ENCODE data around the gene MAGEB6.
"Not testable (repeated sequence)": the region's sequence is repeated elsewhere in the genome, so short reads cannot be mapped to it uniquely, and the experiment has no call there.

The MAGEB6 gene

GRCh38 chrX:26192204-26192603 lies at the start of gene MAGEB6:
TSS of gene MAGEB6 (plus strand) at chrX:26192440. CDS start at chrX:26193847, 1,407 bp downstream.
- no peak for DNase-seq (ENCODE audit: low spot score)

- DNase-seq (ENCODE audit: low spot score) = no peak
Measured at GRCh38 chrX:26146024-26146423, 46.2 kb upstream of the MAGEB6 start.

GRCh38 chrX:26160301-26160700 lies 31.9 kb upstream of the MAGEB6 start, which contains the start of gene MAGEB6B:
TSS of gene MAGEB6B (plus strand) at chrX:26160601. CDS start at chrX:26160601, 0 bp downstream.
- DNase-seq (ENCODE audit: low spot score) = no peak

DNA sequence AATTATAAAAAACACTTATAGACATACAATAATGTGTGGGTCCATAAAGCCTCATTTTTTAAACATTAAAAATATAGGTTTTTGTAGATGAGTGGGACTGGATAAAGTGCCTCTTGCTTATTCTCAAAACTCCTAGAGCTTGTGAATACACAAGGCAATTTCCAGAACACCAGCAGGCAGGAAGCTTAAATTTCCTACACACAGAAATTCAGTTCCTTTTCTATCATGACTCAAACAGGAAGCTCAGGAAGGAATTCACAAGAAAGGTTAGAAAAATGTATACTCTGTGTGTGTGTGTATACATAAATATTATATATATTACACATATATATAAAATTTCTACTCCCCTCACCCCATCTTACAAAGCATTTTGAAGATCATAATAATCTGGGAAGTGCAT lies 11.3 kb downstream of the MAGEB6 start:
- DNase-seq (ENCODE audit: low spot score) = no peak

- DNase-seq (ENCODE audit: low spot score) = not testable (repeated sequence)
Measured at GRCh38 chrX:26204717-26205116, 12.5 kb downstream of the MAGEB6 start.

DNA sequence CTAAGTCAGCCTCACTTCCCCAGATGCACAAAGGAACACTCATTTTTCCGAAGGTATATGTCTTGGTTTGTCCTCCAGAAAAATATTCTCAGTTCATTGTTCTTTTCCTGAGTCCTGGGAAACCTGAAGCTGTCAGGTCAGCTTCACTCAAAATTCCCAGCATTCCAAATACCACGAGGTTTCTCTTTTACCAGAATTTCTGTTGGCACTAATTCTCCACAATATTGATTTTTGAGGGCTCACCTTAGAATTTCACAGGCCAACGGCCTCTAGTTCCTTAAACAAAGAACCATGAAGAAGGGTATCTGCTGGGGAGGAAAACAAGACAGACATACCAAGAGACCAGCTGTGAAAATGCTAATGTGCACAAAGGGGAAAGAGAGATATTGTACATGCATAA lies 15.8 kb downstream of the MAGEB6 start:
- DNase-seq (ENCODE audit: low spot score) = no peak

GRCh38 chrX:26215869-26216268 lies 23.6 kb downstream of the MAGEB6 start, which contains the start of gene MAGEB5:
TSS of gene MAGEB5 (plus strand) at chrX:26216169. CDS start at chrX:26217302, 1,133 bp downstream.
- DNase-seq (ENCODE audit: low spot score) = no peak

DNA sequence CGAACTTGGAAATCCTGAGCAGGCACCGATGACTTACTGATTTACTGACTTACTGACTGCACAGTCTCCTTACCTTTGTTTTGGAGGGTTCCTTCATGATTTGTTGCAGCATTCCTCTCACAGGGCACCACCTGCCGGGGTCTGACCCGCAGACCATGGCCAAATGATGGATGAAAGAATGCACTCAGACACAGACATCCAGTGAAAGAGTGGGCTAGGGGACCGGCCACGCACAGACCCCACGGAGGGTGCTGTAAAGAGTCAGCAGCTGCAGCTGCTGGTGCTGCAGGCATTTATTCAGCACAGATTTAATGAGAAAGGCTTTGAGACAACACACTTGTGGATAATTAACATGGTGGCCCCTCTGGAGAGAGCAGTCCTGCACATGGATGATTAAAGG lies 27.1 kb downstream of the MAGEB6 start:
- no peak for DNase-seq (ENCODE audit: low spot score)

DNA sequence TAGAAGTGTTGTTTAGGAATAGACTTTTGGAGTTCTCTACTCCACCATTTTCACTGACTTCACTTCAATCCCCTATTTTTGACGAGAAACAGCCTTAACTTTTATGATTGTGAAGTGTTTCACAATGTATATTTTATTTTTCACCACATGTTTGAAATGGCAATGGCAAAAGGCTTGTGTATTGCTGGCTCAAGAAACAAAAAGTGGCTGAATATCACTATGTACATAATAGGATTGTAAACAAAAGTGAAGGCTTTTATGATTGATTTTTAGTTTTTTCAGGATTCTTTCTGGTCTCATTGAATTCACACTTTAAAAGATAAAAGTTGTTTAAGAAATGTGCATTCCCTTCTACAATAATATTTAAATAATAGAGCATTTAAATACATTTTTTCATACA lies 41.9 kb downstream of the MAGEB6 start:
- DNase-seq (ENCODE audit: low spot score) = no peak
